SKM-1 (cell line): ENCODE results near the gene PIK3R1.

Experiments used
- DNase-seq: peaks from one replicate; lab custom pipeline; 2025; ENCODE audit not compliant: unreplicated experiment; lab: John Stamatoyannopoulos, UW

The PIK3R1 gene

DNA sequence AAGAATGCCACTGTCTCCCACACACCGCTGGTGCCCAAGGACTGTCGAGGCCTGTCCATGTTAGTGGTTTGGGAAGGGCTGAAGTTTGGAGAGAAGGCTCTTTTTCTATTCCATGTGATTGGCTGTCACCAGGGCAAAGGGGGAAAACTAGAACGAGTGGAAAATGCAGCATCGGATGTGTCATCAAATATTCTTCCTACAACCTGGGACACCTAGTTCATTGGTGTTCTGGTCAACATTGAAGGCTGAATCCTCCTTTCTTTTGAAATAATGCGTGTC is 53.2 kb downstream of the PIK3R1 start:
- no peak for DNase-seq

DNA sequence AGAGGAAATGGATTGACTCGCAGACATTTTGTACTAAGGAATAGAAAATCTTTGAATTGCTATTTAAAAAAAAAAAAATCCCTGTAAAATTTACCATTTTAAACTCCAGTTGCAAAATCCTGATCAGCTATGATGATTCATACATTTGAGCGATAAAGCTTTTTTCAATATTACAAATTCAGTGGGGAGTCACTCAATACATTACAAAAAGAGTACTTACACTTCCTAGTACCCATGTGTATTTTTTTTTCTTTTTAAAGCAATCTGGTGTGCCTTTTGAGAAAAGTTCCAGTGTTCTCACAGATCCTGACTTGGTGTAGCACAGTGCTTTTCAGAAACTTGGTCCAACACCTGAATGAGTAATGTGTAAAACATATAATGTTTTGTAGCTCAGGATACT is 54.3 kb downstream of the PIK3R1 start:
- no peak for DNase-seq

DNA sequence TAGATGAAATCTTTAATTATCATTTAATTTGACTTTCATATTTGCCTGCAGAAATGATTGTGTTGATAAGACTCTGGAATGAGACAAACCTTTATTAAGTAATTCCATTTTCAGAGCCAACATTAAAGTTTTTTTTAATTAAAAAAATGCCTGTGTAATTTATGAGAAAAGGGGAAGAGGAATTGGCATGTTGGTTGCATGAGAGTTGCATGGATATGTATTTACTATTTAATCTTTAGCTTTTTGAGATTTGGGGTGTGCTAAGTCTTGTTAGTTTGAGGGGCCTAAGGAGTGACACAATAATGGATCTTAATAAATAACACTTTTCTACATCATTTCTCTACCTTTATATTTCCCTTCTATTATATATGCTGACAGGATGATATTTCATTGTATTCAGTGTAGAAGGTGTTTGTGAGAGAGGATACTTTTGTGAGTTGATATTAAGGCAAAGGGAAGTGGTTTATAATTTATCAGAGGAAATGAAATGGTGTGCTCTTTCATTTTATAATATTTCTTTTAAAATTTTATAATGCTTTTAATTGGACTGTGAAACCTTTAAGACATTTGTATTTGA is 54.9 kb downstream of the PIK3R1 start:
- DNase-seq = no peak

DNA sequence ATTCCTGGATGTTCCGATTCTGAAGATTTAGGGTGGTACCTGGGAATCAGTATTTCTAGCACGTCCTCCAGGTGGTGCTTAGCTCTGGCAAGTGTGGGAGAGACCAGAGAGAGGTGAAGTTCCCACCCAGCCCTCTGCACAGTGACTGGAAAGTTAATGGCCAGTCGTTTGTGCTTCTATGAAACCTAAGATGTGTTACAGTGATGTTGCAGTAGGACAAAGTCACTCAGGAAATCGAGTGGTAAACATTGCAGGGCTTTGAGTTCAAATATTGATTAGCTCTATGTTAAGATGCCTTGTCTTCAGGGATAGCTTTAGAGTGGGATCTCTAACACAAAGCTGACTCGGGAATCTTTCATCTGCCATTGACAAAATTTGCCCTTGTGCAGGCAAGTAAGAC is 55.6 kb downstream of the PIK3R1 start:
- DNase-seq = no peak

DNA sequence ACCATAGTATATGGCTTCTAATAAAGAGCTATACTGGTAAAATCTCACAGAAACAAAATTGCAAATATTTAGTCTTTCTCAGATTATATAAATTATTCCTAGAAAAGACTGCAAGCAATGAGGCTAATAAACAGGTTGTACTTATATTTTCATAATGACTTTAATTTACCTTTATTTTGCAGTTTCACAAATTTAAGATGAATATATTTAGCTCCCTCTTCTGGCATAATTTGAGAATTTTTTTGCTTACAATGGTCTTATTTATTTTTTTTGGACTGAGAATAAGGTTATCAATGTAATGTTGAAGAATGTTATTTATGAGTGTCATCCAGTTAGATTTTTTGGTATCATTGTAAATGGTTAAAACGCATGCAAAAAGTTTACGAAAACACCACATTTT is 56.7 kb downstream of the PIK3R1 start:
- no peak for DNase-seq

DNA sequence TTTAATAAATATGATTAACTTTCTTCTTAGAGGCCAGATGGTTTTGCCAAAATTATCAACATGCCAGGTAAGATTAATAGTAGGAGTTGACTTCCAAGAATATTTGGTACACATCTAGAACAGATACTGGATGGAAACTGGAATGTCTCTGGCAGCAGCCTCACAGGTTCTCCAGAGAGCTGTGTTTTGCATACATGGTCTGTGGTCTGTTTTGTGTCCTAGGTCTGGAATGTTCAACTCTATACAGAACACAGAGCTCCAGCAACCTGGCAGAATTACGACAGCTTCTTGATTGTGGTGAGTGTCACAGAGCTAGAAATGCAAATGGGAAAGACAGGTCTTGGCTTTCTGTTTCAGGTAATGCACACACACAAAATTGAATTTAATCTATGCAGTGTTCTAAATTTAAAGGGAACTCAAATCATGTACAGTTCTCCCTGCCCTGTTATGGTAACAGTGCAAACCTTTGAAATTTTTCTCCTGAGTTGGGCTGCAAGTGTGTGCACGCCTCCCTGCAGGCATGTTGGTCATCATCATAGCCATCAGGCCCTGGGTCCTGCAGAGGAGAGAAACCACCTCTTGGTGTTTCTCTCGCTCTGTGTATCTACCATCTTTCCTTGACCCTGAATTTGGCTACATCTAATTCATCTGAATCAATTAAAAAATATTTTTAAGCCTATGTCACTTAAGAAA is 58.3 kb downstream of the PIK3R1 start:
- no peak for DNase-seq

DNA sequence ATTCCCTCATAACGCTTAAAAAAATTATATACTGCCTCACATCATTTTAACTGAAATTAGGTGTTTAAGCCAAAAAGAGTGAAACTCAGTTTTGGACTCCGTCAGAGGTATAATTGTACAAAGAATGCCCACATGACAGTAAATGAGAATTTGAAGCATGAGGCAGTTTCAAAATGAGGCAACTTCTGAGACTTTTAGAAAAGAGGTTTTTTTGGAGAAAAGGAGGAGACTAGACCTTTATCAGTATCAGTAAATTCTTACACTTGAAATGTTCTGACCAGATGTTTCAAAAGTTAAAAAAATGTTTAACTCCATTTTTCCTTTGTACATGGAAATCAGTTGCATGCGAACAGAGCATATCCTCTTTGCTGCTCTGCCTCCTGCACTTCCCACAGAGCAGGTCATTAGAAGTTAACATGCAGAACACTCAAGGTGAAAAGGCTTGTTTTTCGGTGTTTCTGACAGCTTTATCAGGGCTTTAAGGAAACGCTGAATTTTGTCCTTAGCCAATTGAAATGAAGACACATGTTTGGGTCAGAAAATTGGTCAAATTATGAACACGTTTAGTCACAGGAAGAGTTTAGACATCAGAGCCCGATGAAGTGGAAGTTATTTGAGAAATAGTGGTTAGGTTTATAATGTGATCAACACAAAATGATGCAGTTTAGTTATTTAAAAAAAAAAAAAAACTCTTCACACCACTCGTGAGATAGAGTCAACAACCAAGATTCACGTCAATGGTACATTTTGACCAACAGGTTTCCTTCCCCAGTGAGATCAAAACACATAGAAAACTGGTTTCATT is 59.5 kb downstream of the PIK3R1 start:
- no peak for DNase-seq

DNA sequence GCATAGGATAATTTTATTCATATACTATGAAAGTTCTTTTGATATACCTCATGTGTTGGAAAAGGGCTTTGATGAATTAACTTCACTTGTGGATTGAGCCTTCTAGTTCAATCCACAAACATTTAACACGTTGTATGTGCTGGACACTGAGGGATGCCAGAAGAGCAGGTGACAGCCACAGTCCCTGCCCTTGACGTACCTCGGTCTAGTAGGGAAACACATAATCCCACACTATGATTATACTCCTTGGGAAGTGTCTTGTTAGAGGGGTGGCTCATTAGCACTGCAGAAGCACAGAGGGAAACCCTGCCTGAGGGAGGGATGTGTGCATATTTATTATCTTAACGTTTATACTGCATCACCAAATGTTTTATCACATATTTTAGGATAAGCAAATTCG is 61.2 kb downstream of the PIK3R1 start:
- no peak for DNase-seq

DNA sequence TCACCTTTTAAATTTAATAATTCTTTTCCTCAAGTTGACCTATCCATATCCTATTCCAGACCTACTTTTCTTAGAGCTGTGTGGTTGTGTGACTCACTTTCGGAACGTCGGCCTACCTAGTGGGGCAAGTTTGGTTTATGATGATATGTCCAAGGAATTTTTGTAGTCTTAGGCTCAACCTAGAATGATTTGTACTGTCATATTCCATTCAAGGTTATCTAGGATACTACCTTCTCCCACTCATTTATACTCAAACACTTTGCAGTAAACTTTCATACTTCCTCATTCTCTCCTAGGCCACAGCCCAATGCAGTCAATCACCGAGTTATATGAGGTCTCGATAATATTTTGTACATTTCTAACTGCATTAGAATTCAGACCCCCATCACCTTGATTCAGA is 61.9 kb downstream of the PIK3R1 start:
- no peak for DNase-seq

DNA sequence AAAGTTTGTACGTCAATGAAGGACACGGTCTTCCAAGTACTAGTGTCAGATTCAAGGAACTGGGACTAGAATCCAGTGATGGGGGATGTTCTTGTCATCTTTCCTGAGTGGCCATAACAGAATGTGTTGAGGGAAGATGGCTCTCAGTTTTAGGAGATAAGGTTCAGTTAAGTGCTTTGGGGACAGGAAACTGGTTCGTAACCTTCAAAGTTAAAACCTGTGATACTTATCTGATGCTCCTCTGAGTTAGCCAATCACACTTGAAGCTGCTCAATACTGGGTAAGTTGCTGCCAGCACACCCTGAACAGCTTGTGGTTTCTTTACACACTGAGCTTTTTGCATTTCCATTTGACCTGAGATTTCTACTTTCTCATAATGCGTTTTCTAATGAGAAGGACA is 64.4 kb downstream of the PIK3R1 start:
- no peak for DNase-seq

DNA sequence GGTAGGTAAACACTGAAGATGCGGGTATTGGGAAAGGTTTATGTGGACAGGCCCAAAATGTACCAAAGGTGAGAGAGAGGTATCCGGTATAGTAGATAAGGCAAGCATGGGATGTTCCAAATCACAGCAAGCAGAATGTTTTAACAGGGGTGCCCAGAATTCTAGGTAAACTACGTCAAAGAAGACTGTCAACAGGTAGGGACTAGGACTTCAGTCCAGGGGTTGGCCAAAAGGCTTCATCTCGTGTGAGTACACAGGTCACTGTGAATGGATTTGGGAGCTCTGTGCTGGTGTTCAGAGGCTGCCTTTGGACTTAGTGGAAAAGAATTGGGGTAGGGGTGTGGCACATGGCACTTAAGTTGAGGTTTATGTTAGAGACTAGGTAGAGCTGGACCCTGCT is 66.4 kb downstream of the PIK3R1 start:
- DNase-seq = no peak

DNA sequence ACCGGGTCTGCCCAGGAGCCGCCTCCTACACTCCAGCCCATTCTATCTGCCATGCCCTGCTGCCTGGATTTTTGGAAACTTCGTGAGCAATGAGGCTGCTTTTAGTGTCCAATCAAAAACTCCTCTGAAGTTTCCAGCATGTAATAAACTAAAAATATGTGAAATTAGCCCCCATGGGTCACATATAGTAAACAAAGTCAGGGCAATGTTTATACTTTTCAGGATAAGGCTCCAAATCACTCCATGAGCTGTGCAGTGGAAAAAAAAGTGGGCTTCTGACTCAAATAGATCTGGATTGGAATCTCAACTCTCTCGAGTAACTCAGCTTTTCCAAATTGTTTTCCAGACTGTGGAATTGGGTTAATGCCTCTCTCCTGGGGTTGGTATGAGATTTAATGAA is 68.2 kb downstream of the PIK3R1 start:
- DNase-seq = no peak

DNA sequence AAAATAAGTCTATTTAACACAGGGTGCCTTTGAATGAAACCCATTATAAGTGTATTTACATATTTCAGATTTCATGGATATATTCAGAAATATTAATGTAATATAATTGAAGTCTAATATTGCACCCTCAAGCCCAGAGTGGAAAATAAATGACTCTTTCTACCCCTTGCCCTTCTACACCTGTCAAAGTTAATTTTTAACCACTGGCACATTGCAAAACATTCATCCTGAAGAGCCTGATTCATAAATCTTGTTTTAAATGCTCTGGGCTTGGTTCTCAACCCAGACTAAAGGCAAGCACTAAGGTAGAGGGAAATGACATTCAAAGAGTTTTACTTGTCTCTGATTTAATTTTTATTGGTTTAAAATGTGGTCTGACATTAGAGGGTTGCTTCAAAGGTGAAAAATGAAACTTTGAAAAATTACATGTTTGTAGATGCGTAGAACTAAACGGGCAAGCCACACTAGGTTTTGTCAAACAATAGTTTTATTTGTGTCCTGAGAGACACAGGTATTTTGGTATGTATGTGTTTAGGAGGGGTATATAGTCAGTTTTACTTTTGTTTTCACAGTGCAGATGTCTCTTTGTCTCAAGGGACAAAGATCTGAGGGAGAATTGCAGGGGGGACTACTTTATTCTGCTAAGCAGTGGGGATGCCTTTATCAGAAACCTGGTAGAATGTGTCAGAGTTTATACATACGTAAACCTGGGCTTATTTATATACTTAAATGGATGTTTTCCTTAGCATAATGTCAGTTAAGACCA is 69.7 kb downstream of the PIK3R1 start:
- no peak for DNase-seq

DNA sequence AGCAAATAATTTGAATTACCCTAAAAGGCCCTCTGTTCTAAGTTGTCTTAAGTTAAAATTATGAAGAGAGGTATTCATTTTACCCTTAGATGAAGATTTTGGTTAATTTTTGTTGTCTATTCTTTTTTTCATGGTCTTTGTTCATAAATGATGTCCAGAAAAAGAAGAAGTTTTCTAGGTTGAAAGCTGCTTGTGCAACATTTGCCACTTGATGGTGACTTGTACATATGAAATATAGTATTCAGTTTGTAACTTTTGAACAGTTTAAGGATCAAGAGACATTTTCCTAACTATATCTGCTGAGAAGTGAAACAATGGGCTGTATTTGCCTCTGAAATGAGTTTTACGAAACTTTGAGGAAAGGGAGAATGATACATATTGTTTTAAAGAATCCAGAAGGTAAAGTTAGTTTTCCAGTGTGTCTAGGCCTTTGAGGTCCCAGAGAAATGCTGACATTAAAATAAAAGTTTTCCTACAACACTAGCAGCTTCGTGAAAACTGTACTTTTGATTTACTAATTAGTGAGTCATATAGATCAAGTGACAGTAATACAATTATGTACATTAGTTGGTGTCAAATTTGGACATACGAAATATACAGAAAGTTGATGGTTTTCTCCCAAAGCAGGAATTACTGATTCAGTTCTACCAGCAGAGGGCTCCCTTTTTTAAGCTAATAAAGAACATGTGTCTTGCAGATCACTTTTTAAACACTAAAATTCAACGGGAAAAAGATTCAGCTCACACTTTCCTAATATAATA is 70.5 kb downstream of the PIK3R1 start:
- peak; percentile 4 for DNase-seq

DNA sequence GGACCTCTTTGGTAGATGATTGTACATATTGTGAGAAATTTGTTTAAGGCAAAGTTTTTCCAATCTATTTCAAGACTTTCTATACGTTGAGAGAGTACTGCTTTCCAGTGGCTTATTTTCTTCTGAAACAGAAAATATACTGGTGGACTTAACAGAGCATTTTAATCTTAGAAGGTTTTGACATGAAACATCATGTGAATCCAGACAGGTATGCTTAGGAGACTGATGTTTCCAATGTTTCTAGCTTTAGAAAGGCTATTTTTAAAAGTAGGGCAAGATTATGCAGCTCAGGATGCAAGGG is 71.0 kb downstream of the PIK3R1 start:
- DNase-seq = no peak

DNA sequence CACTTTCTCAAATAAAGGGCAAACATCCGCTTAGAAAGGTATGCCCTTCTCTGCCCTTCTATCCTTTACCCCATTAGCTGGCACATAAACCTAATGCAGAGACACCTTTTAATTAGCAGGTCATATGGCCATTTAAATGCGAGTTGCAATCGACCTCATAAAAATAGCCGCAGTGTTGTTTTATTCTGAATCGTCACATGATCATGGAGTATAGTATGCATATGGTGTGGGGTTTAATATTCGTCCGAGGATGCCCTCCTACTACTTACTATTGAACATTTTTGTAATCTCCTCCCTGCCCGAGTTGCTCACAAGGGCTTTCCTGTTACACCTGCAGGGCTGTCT is 72.0 kb downstream of the PIK3R1 start:
- DNase-seq = no peak

DNA sequence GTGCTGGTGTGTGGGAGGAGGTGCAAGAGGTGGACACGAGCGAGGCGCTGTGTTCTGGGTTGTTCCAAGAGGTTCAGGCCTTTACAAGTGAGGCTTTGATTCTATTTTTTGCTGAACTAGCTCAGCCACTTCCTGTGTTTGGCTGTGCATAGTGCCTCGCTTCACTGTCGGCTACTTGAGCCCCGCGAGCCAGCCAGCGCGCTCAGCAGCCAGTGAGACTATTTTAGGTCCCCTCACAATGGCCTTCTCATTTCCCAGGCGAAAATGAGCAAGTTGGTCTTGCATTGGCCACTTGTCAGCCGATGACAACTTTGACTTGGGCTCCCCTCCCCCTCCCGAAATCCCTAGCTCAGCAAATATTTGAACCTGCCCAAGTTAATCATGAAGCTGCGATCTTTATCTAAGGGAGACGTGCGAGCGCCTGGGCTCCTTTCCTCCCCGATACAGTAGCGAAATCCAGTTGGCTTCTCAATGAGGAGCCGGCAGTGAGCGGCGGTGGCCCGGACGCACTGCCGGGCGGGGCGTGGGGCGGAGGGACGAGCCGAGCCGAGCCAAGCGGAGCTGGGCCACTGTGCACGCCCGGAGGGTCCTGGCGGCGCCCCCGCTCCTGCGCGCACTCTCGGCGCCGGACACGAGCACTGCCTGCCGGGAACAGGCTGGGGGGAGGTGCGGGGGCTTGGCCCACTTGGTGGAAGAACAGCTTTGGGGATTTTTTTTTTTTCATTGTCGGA is 72.6 kb downstream of the PIK3R1 start:
- DNase-seq = no peak

DNA sequence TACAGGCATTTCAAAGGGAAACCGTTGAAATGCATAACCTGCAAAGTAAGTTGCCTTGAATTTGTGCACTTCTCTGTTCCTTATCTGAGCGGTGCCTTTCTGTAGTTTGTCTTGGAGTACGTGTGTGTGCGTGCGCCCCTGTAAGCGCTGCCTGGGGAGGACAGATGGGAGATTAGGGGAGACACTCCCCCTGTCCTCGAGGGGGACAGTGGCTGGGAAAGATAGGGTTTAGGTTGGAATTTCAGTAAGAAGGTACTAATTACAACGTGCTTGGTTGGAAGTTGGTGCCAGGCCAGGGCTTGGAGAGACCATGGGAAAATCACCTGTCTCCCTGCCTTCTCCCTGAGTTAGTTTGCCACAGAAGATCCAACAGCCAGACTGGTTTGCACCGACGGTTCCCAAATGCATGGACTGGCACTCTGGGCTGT is 73.2 kb downstream of the PIK3R1 start:
- no peak for DNase-seq

DNA sequence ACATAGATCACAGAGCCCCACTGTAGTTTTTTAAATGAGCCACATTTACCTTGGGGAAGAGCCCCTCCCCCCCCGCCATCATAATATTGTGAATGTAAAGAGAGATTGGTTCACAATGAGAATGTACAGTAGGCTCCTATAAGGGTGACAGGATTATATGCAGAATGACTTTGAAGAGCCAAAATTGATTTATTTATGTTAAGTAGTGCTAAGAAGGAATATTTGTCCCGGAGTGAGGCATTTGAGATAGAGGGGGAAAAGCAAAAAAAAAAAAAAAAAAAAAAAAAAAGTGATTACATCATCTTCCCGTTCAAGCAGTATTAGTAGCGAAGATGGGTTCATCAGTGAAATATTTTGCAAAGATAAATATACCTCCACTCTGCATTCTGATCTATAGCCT is 73.9 kb downstream of the PIK3R1 start:
- no peak for DNase-seq

DNA sequence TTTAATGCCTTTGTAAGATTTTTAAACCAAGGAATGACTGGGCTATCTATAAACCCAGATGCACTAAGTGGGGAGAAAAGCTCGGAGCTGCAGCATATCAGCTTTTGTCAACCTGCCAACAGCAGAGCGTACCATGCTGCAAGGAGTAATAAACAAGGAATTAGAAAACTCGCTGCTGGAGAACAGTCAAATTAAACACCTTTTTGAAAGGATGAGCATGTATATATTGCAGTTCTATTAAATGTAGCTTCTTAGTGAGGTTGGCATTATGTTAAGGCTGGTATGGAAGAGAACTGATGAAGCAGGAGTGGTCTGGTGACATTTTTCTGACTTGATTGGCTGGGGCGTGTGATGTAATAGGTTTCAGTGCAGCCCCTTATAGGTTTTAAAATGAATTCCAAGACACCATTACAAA is 74.7 kb downstream of the PIK3R1 start:
- no peak for DNase-seq

DNA sequence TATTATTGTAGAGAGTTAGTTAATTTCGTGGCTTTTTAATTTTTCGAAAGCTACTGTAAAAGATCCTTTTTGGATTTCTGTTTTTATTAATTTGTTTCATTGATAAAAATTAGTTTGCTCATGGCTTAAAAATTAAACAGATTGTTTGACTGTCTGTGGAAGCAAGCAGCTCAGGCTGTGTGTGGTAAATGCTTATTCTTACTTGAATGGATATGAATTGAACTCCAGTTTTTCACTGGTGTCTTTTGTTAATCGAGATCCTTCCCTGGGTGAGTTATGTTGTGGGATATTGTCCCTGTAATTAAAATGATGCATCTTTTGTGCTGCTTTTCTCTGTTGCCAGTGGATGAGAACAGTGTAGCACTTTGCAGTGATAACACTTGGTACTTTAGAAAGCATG is 75.3 kb downstream of the PIK3R1 start:
- DNase-seq = no peak
